Suprapubic skin (tissue), 4 donors: ENCODE measurements around the gene CALN1. TPM values are rescaled to one million over a fixed set of nuclear protein-coding genes. Genes with fewer than 3 reads are reported as not detected.

ENCODE experiments used
- DNase-seq, 2 donors: peaks; one replicate each; pipeline ENCODE4 v3.0.0-alpha.2; 2019; ENCODE audit warnings: low spot score in 2 of 2
- H3K27ac ChIP-seq: fragments of 200-600 bp; sonication (generic); one replicate; pipeline ENCODE4 v1.5.1; 2019
- H3K27me3 ChIP-seq: fragments of 200-600 bp; sonication (generic); one replicate; pipeline ENCODE4 v1.5.1; 2019
- H3K36me3 ChIP-seq: fragments of 200-600 bp; sonication (generic); one replicate; pipeline ENCODE4 v1.5.1; 2019
- H3K4me1 ChIP-seq: fragments of 200-600 bp; sonication (generic); one replicate; pipeline ENCODE4 v1.5.1; 2019
- H3K4me3 ChIP-seq: fragments of 200-600 bp; sonication (generic); one replicate; pipeline ENCODE4 v1.5.1; 2019; ENCODE audit warnings: mild to moderate bottlenecking
- H3K9me3 ChIP-seq: fragments of 200-600 bp; sonication (generic); one replicate; pipeline ENCODE4 v1.5.1; 2019
- EP300 ChIP-seq: sonication (generic); formaldehyde crosslinking; IDR thresholded peaks from one replicate; pipeline ENCODE4 v1.6.1; 2017; ENCODE audit warnings: antibody characterized with exemption
- POLR2A ChIP-seq, 2 donors: fragments of 450-650 bp; IDR thresholded peaks; one replicate each; pipeline ENCODE4 v1.6.1; 2017; ENCODE audit warnings: antibody characterized with exemption in 2 of 2, mild to moderate bottlenecking in 2 of 2, moderate library complexity in 2 of 2
- POLR2AphosphoS5 ChIP-seq, 3 donors: sonication (generic); formaldehyde crosslinking; IDR thresholded peaks; one replicate each; pipeline ENCODE4 v1.6.1; 2017; ENCODE audit warnings: antibody characterized with exemption in 3 of 3
- WGBS: methylation state at CpG from one replicate; pipeline ENCODE4 v1.1.5; 2018; 5-methylcytosine and 5-hydroxymethylcytosine counted together
- total RNA-seq, 4 donors: library from RNA; depleted of rRNA; stranded (reverse); fragments of >200 nt; gene quantifications; one replicate each; pipeline ENCODE4 v1.1.0, GENCODE V29; 2016
- TF ChIP-seq, protein P1 (sequence below), 2 donors: fragments of 200-600 bp in 1 of 2; fragments of 450-650 bp in 1 of 2; sonication (generic) in 1 of 2; IDR thresholded peaks; one replicate each; pipeline ENCODE4 v1.5.1; 2016 to 2019; ENCODE audit warnings: antibody characterized with exemption in 2 of 2, mild to moderate bottlenecking in 1 of 2, moderate library complexity in 1 of 2

The CALN1 gene
- total RNA-seq, 4 donors from 2014 or later = 0.91 to 10.0 (median 3.9) TPM

DNA sequence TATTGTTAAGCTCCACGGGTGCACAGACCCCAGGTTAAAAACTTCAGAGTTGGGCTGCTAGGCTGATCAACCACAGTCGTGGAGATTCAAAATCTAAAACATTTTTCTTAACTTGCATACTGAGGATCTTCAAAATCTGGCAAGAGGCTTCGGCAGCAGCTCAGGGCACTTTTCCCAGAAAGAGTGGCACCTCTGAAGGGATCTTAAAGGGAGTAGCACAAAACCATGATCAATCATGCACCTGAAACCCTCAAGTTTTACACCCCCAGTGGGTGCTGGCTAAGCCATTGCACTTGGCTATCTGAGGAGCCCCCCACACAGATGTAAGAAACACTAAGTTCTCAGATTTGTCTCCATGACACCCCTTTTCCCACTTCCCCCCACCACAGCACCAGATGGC, 151.7 kb downstream of the CALN1 start:
- Histone ChIP-seq H3K4me1 (no peaks in the 10 kb centered on the region), H3K27ac (no peak overlapping the region), H3K27me3 (no peaks in the 10 kb centered on the region), H3K9me3 (no peaks in the 10 kb centered on the region), H3K4me3 (no peak overlapping the region), H3K36me3 (no peaks in the 10 kb centered on the region)
- no peak for DNase-seq
- WGBS = 58% methylated on average over 3 of the region's 3 CpGs
- TF ChIP-seq EP300 = no peak
- no peak for TF ChIP-seq POLR2AphosphoS5 (IDR thresholded peaks at IDR 0.05)
- TF ChIP-seq, protein P1, sequence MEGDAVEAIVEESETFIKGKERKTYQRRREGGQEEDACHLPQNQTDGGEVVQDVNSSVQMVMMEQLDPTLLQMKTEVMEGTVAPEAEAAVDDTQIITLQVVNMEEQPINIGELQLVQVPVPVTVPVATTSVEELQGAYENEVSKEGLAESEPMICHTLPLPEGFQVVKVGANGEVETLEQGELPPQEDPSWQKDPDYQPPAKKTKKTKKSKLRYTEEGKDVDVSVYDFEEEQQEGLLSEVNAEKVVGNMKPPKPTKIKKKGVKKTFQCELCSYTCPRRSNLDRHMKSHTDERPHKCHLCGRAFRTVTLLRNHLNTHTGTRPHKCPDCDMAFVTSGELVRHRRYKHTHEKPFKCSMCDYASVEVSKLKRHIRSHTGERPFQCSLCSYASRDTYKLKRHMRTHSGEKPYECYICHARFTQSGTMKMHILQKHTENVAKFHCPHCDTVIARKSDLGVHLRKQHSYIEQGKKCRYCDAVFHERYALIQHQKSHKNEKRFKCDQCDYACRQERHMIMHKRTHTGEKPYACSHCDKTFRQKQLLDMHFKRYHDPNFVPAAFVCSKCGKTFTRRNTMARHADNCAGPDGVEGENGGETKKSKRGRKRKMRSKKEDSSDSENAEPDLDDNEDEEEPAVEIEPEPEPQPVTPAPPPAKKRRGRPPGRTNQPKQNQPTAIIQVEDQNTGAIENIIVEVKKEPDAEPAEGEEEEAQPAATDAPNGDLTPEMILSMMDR (IDR thresholded peaks at IDR 0.05) = no peak
- TF ChIP-seq POLR2A (IDR thresholded peaks at IDR 0.05) = no peak

DNA sequence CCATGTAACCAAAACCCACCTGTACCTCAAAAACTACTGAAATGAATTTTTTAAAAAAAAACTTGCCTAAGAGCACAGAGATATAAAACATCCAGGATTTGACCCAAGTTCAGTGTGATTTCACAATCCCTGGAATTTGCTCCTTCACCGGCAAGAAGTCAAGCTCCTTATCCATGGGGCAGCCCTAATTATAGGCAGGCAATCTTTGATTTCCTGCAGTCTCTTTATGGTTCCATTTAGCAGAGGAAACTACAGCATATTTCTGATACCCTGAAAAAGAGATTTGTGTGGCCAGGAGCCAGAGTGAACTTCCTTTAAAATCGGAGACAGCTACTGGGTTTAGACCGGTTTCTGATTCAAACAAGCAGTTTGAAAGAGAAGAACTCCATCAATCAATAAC, 154.1 kb downstream of the CALN1 start:
- Histone ChIP-seq H3K4me1 (no peaks in the 10 kb centered on the region), H3K9me3 (no peaks in the 10 kb centered on the region), H3K4me3 (no peak overlapping the region), H3K36me3 (no peaks in the 10 kb centered on the region), H3K27me3 (no peaks in the 10 kb centered on the region), H3K27ac (no peak overlapping the region)
- DNase-seq = no peak
- no peak for TF ChIP-seq POLR2A (IDR thresholded peaks at IDR 0.05)
- no peak for TF ChIP-seq EP300
- TF ChIP-seq, protein P1 (IDR thresholded peaks at IDR 0.05) = no peak
- TF ChIP-seq POLR2AphosphoS5 (IDR thresholded peaks at IDR 0.05) = no peak
- 47% methylated on average over 3 of the region's 3 CpGs for WGBS

DNA sequence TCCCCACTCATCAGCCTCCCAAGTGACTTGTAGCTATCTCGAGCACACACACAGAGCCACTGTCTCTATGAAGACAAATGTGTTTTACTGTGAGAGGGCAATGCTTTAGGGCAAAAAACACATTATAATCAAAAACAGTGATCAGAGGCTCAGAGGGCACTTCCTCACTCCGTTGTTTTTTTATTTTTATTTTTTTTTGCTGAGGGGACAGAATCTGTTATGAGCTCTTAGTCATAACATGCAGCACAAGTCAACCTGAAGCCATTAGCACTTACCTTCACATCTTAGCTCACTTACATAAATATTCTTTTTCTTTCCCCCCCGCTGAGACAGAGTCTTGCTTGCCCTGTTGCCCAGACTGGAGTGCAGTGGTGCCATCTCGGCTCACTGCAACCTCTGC, 157.7 kb downstream of the CALN1 start:
- 60% methylated on average over 4 of the region's 4 CpGs for WGBS
- no peaks in the 10 kb centered on the region for H3K27me3 ChIP-seq
- TF ChIP-seq POLR2A (IDR thresholded peaks at IDR 0.05) = no peak
- H3K9me3 ChIP-seq = peaks cover 3% of the 10 kb centered on the region
- DNase-seq = no peak
- no peaks in the 10 kb centered on the region for H3K36me3 ChIP-seq
- no peak overlapping the region for H3K4me3 ChIP-seq
- no peaks in the 10 kb centered on the region for H3K4me1 ChIP-seq
- no peak overlapping the region for H3K27ac ChIP-seq

DNA sequence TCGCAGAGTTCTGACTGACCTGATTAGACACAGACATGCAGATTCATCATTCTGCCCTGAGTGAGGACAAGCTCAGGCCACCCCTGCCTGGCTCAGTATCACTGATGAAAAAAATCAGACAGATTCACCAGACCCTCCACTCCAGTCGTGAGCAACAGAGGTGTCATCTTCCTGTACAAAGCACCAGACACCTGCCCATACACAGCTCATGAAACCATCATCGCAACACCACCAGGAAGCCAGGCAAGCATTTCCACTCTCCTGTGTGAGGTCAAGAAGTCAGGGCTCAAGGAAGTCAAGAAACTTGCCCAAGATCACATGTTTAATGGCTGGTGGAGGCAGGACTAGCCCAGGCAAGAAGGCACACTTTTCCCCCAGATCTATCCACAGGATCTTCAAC, 163.0 kb downstream of the CALN1 start:
- Histone ChIP-seq H3K36me3 (no peaks in the 10 kb centered on the region), H3K27ac (no peak overlapping the region), H3K9me3 (peaks cover 3% of the 10 kb centered on the region), H3K4me1 (no peaks in the 10 kb centered on the region), H3K4me3 (no peak overlapping the region), H3K27me3 (no peaks in the 10 kb centered on the region)
- TF ChIP-seq POLR2AphosphoS5 (IDR thresholded peaks at IDR 0.05) (no peak), POLR2A (IDR thresholded peaks at IDR 0.05) (no peak), EP300 (no peak)
- TF ChIP-seq, protein P1 (IDR thresholded peaks at IDR 0.05) = no peak
- WGBS = 83% methylated on average over 3 of the region's 3 CpGs
- DNase-seq = no peak

DNA sequence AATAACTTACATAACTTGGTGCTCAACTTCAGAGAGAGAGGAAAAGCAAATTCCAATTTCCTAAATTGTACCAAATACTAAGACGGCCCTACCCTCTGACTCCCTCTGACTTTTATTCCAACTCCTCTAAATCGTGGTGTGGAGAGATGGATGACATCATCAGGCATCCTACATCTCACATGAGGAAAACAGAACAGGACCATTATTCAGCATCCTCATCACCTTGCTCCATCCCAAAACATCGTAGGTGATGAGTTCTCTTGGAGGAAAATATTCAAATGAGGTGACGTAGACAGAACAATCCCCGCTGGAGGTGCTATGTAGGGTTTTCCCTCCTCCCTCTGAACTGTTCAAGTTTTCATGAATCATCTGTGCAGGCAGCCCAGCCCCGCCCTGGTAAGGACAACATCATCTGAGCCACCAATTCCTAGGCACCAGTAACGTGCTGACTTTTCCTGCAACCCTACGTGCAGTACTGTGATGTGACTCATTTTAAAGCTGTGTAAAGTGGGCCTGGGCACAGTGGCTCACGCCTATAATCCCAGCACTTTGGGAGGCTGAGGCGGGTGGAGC, 167.2 kb downstream of the CALN1 start:
- Histone ChIP-seq H3K4me3 (no peak overlapping the region), H3K27me3 (no peaks in the 10 kb centered on the region), H3K36me3 (no peaks in the 10 kb centered on the region), H3K4me1 (no peaks in the 10 kb centered on the region), H3K27ac (no peak overlapping the region), H3K9me3 (no peaks in the 10 kb centered on the region)
- 73% methylated on average over 8 of the region's 10 CpGs for WGBS
- TF ChIP-seq POLR2A (IDR thresholded peaks at IDR 0.05) (no peak), POLR2AphosphoS5 (IDR thresholded peaks at IDR 0.05) (no peak), EP300 (no peak)
- TF ChIP-seq, protein P1 (IDR thresholded peaks at IDR 0.05) = no peak
- no peak for DNase-seq

DNA sequence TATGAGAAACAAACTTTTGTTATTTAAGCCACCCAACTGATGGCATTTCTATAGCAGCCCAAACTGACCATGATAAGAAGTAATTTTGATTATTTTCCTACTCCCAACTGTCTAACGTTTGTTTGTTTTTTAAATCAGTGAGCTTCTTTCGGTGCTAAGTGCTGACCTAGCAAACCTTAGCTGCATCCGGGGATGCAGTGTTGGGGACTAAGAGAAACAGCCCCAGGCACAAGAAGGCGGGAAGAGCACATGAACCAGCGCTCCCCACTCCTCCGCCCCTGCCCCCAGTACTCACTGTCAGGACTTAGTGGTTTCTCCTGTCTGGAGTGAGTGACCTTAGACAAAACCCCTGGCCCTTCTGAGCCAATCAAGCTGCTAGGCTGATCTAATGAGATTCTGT, 168.8 kb downstream of the CALN1 start:
- Histone ChIP-seq H3K4me3 (no peak overlapping the region), H3K27ac (no peak overlapping the region), H3K27me3 (no peaks in the 10 kb centered on the region), H3K9me3 (no peaks in the 10 kb centered on the region), H3K36me3 (no peaks in the 10 kb centered on the region), H3K4me1 (no peaks in the 10 kb centered on the region)
- 71% methylated on average over 6 of the region's 6 CpGs for WGBS
- DNase-seq = no peak
- no peak for TF ChIP-seq POLR2AphosphoS5 (IDR thresholded peaks at IDR 0.05)
- no peak for TF ChIP-seq EP300
